Adrenal gland (tissue), 12 donors: ENCODE measurements around the gene NR4A1. TPM values are rescaled to one million over a fixed set of nuclear protein-coding genes. Genes with fewer than 3 reads are reported as not detected.
A peak's percentile ranks its signal among the peaks of the same experiment; 100 is the strongest.

Experiments
- DNase-seq, 7 donors: peaks; one replicate each; pipeline ENCODE4 v3.0.0-alpha.2; 2019 to 2020
- H3K27ac ChIP-seq, 5 donors: fragments of 200-600 bp; sonication (generic) in 4 of 5; 1 replicate in 3 of 5; 2 replicates in 2 of 5; pipeline versions ENCODE4 v1.5.1 to v1.8.0; 2016 to 2020; ENCODE audit warnings: mild to moderate bottlenecking in 1 of 5
- H3K27me3 ChIP-seq: fragments of 200-600 bp; 2 replicates; pipeline ENCODE4 v1.8.0; 2021
- H3K36me3 ChIP-seq, 2 donors: fragments of 200-600 bp; replicated peaks in 1 of 2; 1 replicate in 1 of 2; 2 replicates in 1 of 2; pipeline versions ENCODE4 v1.5.1 to v1.8.0; 2018 to 2022
- H3K4me1 ChIP-seq, 2 donors: fragments of 200-600 bp; replicated peaks in 1 of 2; 1 replicate in 1 of 2; 2 replicates in 1 of 2; pipeline versions ENCODE4 v1.5.1 to v1.8.0; 2018 to 2021
- H3K4me3 ChIP-seq, 4 donors: fragments of 200-600 bp; sonication (generic) in 3 of 4; one replicate each; pipeline ENCODE4 v1.5.1; 2016 to 2018
- H3K9me3 ChIP-seq, 3 donors: fragments of 200-600 bp; sonication (generic) in 1 of 3; replicated peaks in 1 of 3; 1 replicate in 2 of 3; 2 replicates in 1 of 3; pipeline versions ENCODE4 v1.5.1 to v1.8.0; 2016 to 2021
- CTCF ChIP-seq, 6 experiments: fragments of 450-650 bp in 4 of 6; fragments of 200-600 bp in 2 of 6; sonication (generic) in 1 of 6; IDR thresholded peaks; 1 replicate in 5 of 6; 2 replicates in 1 of 6; pipeline versions ENCODE4 v1.5.1 to v1.8.0; 2016 to 2021; ENCODE audit warnings: antibody characterized with exemption in 6 of 6, mild to moderate bottlenecking in 2 of 6, moderate library complexity in 1 of 6
- POLR2A ChIP-seq, 2 donors: fragments of 450-650 bp; IDR thresholded peaks; one replicate each; pipeline ENCODE4 v1.6.1; 2017; ENCODE audit warnings: antibody characterized with exemption in 2 of 2, mild to moderate bottlenecking in 2 of 2, moderate library complexity in 1 of 2
- WGBS, 4 donors: extraction: QIAGEN DNeasy Blood & Tissue Kit in 2 of 4; methylation state at CpG; one replicate each; pipeline versions ENCODE4 v1.1.5 to v1.1.7; 2013 to 2017; 5-methylcytosine and 5-hydroxymethylcytosine counted together
- intact Hi-C, 2 donors: fragments of 100-400 bp; cut with DNase I; formaldehyde crosslinking; loops; one replicate each; pipeline versions ENCODE4 v1.14.1 to v1.15.0; 2022 to 2023
- polyA plus RNA-seq, 3 donors: library from polyadenylated mRNA; stranded (reverse); fragments of 200-250 nt in 2 of 3; fragments of 350-450 nt in 1 of 3; fragmentation: Illumina TruSeq in 1 of 3; extraction: RNeasy Lipid Tissue Mini Kit (QIAGEN cat#74804) in 1 of 3; gene quantifications; one replicate each; pipeline ENCODE4 v1.2.3, GENCODE V29; 2013 to 2014
- total RNA-seq, 9 donors: library from RNA; depleted of rRNA in 4 of 9; stranded (reverse); fragments of >200 nt in 4 of 9; fragments of 120-200 nt in 1 of 9; fragmentation: NEBNext Ultra II Directional in 1 of 9; extraction: Animal tissue kit (Norgen Biotek cat#: 25700) in 1 of 9; gene quantifications; one replicate each; pipeline versions ENCODE4 v1.1.0 to v1.2.4, GENCODE V29; 2013 to 2023
- donor health status: healthy with polysubstance abuse.
- donor health status: Bipolar disorder and iron deficiency.
- donor health status: DM: yes; HTN: yes; CAD: no.
- donor health status: DM: no; HTN: no; CAD: no.
- donor health status: DM: no; HTN: no; CAD: no.
- donor health status: DM: yes; HTN: yes; CAD: no.

The NR4A1 gene
- total and polyA plus RNA-seq, 12 donors: 19.0 to 854 (median 185) TPM

GRCh38 chr12:52083638-52083996 is 32.4 kb downstream of the NR4A1 start:
- DNase-seq: no peak
- Histone ChIP-seq H3K9me3 (no peaks in the 10 kb centered on the region), H3K27ac (no peak overlapping the region), H3K4me1 (peaks cover 3 to 12% of the 10 kb centered on the region in 2 donors), H3K4me3 (no peak overlapping the region), H3K36me3 (peaks cover 0 to 6% of the 10 kb centered on the region in 2 donors), H3K27me3 (no peaks in the 10 kb centered on the region)
- intact Hi-C loops: loop anchor here (5.0 kb wide), 1 partner anchor 56 kb away; no protein-coding TSS in a partner anchor
- 0 to 2% (median 0%) methylated on average over 2 of the region's 2 CpGs for WGBS, 4 donors
- no peak for TF ChIP-seq POLR2A (IDR thresholded peaks at IDR 0.05)
- no peak for TF ChIP-seq CTCF (IDR thresholded peaks at IDR 0.05)

GRCh38 chr12:52084491-52085231 is 33.4 kb downstream of the NR4A1 start:
- intact Hi-C loops: loop anchor here (5.0 kb wide), 2 partner anchors 57 to 77 kb away; partner anchors contain the start of gene TAMALIN (in 1 of the 2)

GRCh38 chr12:52085682-52086180 is 34.5 kb downstream of the NR4A1 start:
- Histone ChIP-seq H3K9me3 (no peaks in the 10 kb centered on the region), H3K27ac (no peak overlapping the region), H3K36me3 (no peaks in the 10 kb centered on the region), H3K4me1 (peaks cover 3 to 12% of the 10 kb centered on the region in 2 donors), H3K4me3 (no peak overlapping the region), H3K27me3 (peaks cover 4% of the 10 kb centered on the region)
- intact Hi-C loops: loop anchor here in 1 of 2 donors (5.0 kb wide), 1 partner anchor 78 kb away; the partner anchor contains the start of gene TAMALIN
- DNase-seq: peak in 1 of 7 donors; percentile 39
- WGBS, 4 donors: 75 to 86% (median 78%) methylated on average over 5 to 6 of the region's 6 CpGs
- no peak for TF ChIP-seq POLR2A (IDR thresholded peaks at IDR 0.05)
- TF ChIP-seq CTCF (IDR thresholded peaks at IDR 0.05): no peak

More at GRCh38 chr12:52084491-52085231, 33.4 kb downstream of the NR4A1 start:
- WGBS, 4 donors: 68 to 84% (median 73%) methylated on average over 8 to 9 of the region's 9 CpGs
- Histone ChIP-seq H3K9me3 (no peaks in the 10 kb centered on the region), H3K27me3 (no peaks in the 10 kb centered on the region), H3K27ac (no peak overlapping the region), H3K36me3 (no peaks in the 10 kb centered on the region), H3K4me3 (no peak overlapping the region), H3K4me1 (peaks cover 3 to 12% of the 10 kb centered on the region in 2 donors)
- no peak for DNase-seq
- no peak for TF ChIP-seq CTCF (IDR thresholded peaks at IDR 0.05)
- TF ChIP-seq POLR2A (IDR thresholded peaks at IDR 0.05): no peak

GRCh38 chr12:52086366-52086765 is 35.1 kb downstream of the NR4A1 start:
- 38 to 51% (median 41%) methylated on average over 7 to 9 of the region's 9 CpGs for WGBS, 4 donors
- intact Hi-C loops: loop anchor here in 1 of 2 donors (5.0 kb wide), 1 partner anchor 79 kb away; the partner anchor contains the start of gene TAMALIN

More at GRCh38 chr12:52086366-52086765, 35.1 kb downstream of the NR4A1 start:
- TF ChIP-seq POLR2A (IDR thresholded peaks at IDR 0.05): no peak
- no peak for TF ChIP-seq CTCF (IDR thresholded peaks at IDR 0.05)
- H3K27ac ChIP-seq: no peak overlapping the region
- peaks cover 3 to 6% of the 10 kb centered on the region in 2 donors for H3K4me1 ChIP-seq
- H3K27me3 ChIP-seq: peaks cover 4% of the 10 kb centered on the region
- H3K9me3 ChIP-seq: no peaks in the 10 kb centered on the region
- no peak overlapping the region for H3K4me3 ChIP-seq
- no peaks in the 10 kb centered on the region for H3K36me3 ChIP-seq
- DNase-seq: peak in 1 of 7 donors; percentile 45
